HEK293T (cell line): ENCODE data around the gene AXIN1.
A peak's percentile ranks its signal among the peaks of the same experiment; 100 is the strongest.
"Not testable (repeated sequence)": the region's sequence is repeated elsewhere in the genome, so short reads cannot be mapped to it uniquely, and the experiment has no call there.

Experiments used
- CTCF ChIA-PET: fragments of 350-600 bp; formaldehyde crosslinking; extraction: SDS; loops from one replicate; lab custom pipeline; 2021; ENCODE audit warnings: antibody characterized with exemption, inconsistent platforms; lab: Yijun Ruan, JAX
- POLR2A ChIA-PET: fragments of 350-600 bp; formaldehyde crosslinking; extraction: SDS; loops from one replicate; lab custom pipeline; 2020; ENCODE audit warnings: antibody characterized with exemption, inconsistent platforms; lab: Yijun Ruan, JAX
- DNase-seq: peaks from one replicate; pipeline ENCODE4 v3.0.0; 2012; ENCODE audit warnings: mixed read lengths; ENCODE audit errors: extremely low spot score
- ARNT ChIP-seq: fragments of 450-650 bp; IDR thresholded peaks from 2 replicates; pipeline ENCODE4 v1.6.1; 2017; ENCODE audit warnings: mild to moderate bottlenecking
- BHLHE40 ChIP-seq: fragments of 450-650 bp; IDR thresholded peaks from 2 replicates; pipeline ENCODE4 v1.6.1; 2016; ENCODE audit warnings: mild to moderate bottlenecking, moderate library complexity, borderline replicate concordance
- CTBP1 ChIP-seq: fragments of 450-650 bp; IDR thresholded peaks from 2 replicates; pipeline ENCODE4 v1.6.1; 2016; ENCODE audit warnings: borderline replicate concordance
- ELF4 ChIP-seq: fragments of 450-650 bp; IDR thresholded peaks from 2 replicates; pipeline ENCODE4 v1.6.1; 2017; ENCODE audit warnings: antibody characterized with exemption
- FOXA1 ChIP-seq: fragments of 450-650 bp; IDR thresholded peaks from 2 replicates; pipeline ENCODE4 v1.6.1; 2016; ENCODE audit warnings: mild to moderate bottlenecking
- FOXK2 ChIP-seq: fragments of 450-650 bp; IDR thresholded peaks from 2 replicates; pipeline ENCODE4 v1.6.1; 2016; ENCODE audit warnings: mild to moderate bottlenecking
- FOXM1 ChIP-seq: fragments of 450-650 bp; IDR thresholded peaks from 2 replicates; pipeline ENCODE4 v1.6.1; 2017; ENCODE audit warnings: mild to moderate bottlenecking, borderline replicate concordance
- HDGF ChIP-seq: fragments of 450-650 bp; IDR thresholded peaks from 2 replicates; pipeline ENCODE4 v1.6.1; 2017; ENCODE audit warnings: antibody characterized with exemption, borderline replicate concordance
- L3MBTL2 ChIP-seq: fragments of 450-650 bp; conservative IDR thresholded peaks from 2 replicates; pipeline ENCODE4 v1.6.1; 2016; ENCODE audit warnings: mild to moderate bottlenecking
- LEF1 ChIP-seq: fragments of 450-650 bp; IDR thresholded peaks from 2 replicates; pipeline ENCODE4 v1.6.1; 2017; ENCODE audit warnings: mild to moderate bottlenecking, borderline replicate concordance
- NFRKB ChIP-seq: fragments of 450-650 bp; IDR thresholded peaks from 2 replicates; pipeline ENCODE4 v1.6.1; 2016; ENCODE audit warnings: mild to moderate bottlenecking, moderate library complexity
- PKNOX1 ChIP-seq: fragments of 450-650 bp; IDR thresholded peaks from 2 replicates; pipeline ENCODE4 v1.6.1; 2016
- SP1 ChIP-seq: fragments of 450-650 bp; IDR thresholded peaks from 2 replicates; pipeline ENCODE4 v1.6.1; 2017
- SUZ12 ChIP-seq: fragments of 450-650 bp; IDR thresholded peaks from 2 replicates; pipeline ENCODE4 v1.6.1; 2016; ENCODE audit warnings: mild to moderate bottlenecking
- TARDBP ChIP-seq: fragments of 450-650 bp; IDR thresholded peaks from 2 replicates; pipeline ENCODE4 v1.6.1; 2016
- ZNF384 ChIP-seq: fragments of 450-650 bp; IDR thresholded peaks from 2 replicates; pipeline ENCODE4 v1.6.1; 2016

AXIN1 gene

GRCh38 chr16:364595-365491, 12.3 kb upstream of the AXIN1 start:
- ChIA-PET POLR2A (no interaction called here), CTCF (interaction anchor here (0.6 kb wide), 1 partner anchor 294 kb away, joined by 4 read pairs; no protein-coding TSS in a partner anchor)
- no peak for DNase-seq
- no peak for TF ChIP-seq FOXM1
- TF ChIP-seq L3MBTL2: no peak
- no peak for TF ChIP-seq NFRKB
- no peak for TF ChIP-seq FOXA1
- no peak for TF ChIP-seq LEF1
- no peak for TF ChIP-seq PKNOX1
- TF ChIP-seq FOXK2: no peak
- TF ChIP-seq ZNF384: no peak
- no peak for TF ChIP-seq BHLHE40
- no peak for TF ChIP-seq HDGF
- TF ChIP-seq SP1: no peak
- TF ChIP-seq ARNT: no peak
- no peak for TF ChIP-seq SUZ12
- TF ChIP-seq CTBP1: no peak
- TF ChIP-seq ELF4: no peak
- no peak for TF ChIP-seq TARDBP

GRCh38 chr16:363766-364490, 11.4 kb upstream of the AXIN1 start:
- TF ChIP-seq FOXM1 (no peak), NFRKB (no peak), BHLHE40 (no peak), HDGF (no peak), SUZ12 (no peak), LEF1 (no peak), FOXK2 (no peak), PKNOX1 (no peak), ELF4 (no peak)
- no peak for DNase-seq
- ChIA-PET POLR2A (no interaction called here), CTCF (no interaction called here)

GRCh38 chr16:363110-363765, 10.7 kb upstream of the AXIN1 start:
- TF ChIP-seq FOXK2: no peak
- no peak for TF ChIP-seq NFRKB
- TF ChIP-seq ELF4: no peak
- no peak for TF ChIP-seq LEF1
- TF ChIP-seq TARDBP: no peak
- no peak for TF ChIP-seq SUZ12
- TF ChIP-seq HDGF: no peak
- TF ChIP-seq SP1: no peak
- TF ChIP-seq ARNT: no peak
- POLR2A ChIA-PET: no interaction called here

GRCh38 chr16:362702-362999, 10.1 kb upstream of the AXIN1 start:
- POLR2A ChIA-PET, DNase-seq: not testable (repeated sequence)
- CTCF ChIA-PET: interaction anchor here (0.6 to 2.0 kb wide), 7 partner anchors 12 to 297 kb away, joined by 3 to 15 read pairs (median 3); no protein-coding TSS in a partner anchor

More at GRCh38 chr16:363110-363765, 10.7 kb upstream of the AXIN1 start:
- no peak for DNase-seq
- CTCF ChIA-PET: interaction anchor here (0.9 to 1.0 kb wide), 2 partner anchors 128 to 259 kb away, joined by 3 read pairs; no protein-coding TSS in a partner anchor

GRCh38 chr16:361872-362701, 9.6 kb upstream of the AXIN1 start:
- DNase-seq: peak; percentile 69
- ChIA-PET CTCF (interaction anchor here (0.6 to 2.0 kb wide), 9 partner anchors 8 to 296 kb away, joined by 3 to 15 read pairs (median 3); partner anchors contain the start of gene MRPL28), POLR2A (interaction anchor here (0.9 kb wide), 1 partner anchor 134 kb away, joined by 3 read pairs; no protein-coding TSS in a partner anchor)
- TF ChIP-seq SP1 (no peak), L3MBTL2 (no peak), ARNT (no peak), HDGF (no peak), BHLHE40 (no peak), PKNOX1 (no peak), LEF1 (no peak), SUZ12 (no peak), ELF4 (no peak), FOXK2 (no peak)
